Type B pancreatic cell (in vitro differentiated cells): ENCODE measurements around the gene TNS3. TPM values are rescaled to one million over a fixed set of nuclear protein-coding genes. Genes with fewer than 3 reads are reported as not detected.

ENCODE experiments used
- DNase-seq: peaks from one replicate; pipeline ENCODE4 v3.0.0; 2021; ENCODE audit warnings: mixed read lengths; ENCODE audit not compliant: unreplicated experiment; ENCODE audit errors: extremely low spot score
- H3K27ac Mint-ChIP-seq: 2 replicates; pipeline ENCODE4 v1.8.0; 2021; ENCODE audit warnings: mild to moderate bottlenecking, mixed read lengths
- H3K27me3 Mint-ChIP-seq: 2 replicates; pipeline ENCODE4 v1.8.0; 2021; ENCODE audit warnings: mixed read lengths
- H3K36me3 Mint-ChIP-seq: 2 replicates; pipeline ENCODE4 v1.8.0; 2021; ENCODE audit warnings: mixed read lengths
- H3K4me1 Mint-ChIP-seq: one replicate; pipeline ENCODE4 v1.8.0; 2021; ENCODE audit warnings: mixed read lengths; ENCODE audit not compliant: unreplicated experiment
- H3K4me3 Mint-ChIP-seq: 2 replicates; pipeline ENCODE4 v1.8.0; 2021; ENCODE audit warnings: mild to moderate bottlenecking, mixed read lengths
- H3K9me3 Mint-ChIP-seq: 2 replicates; pipeline ENCODE4 v1.8.0; 2021; ENCODE audit warnings: mixed read lengths
- CTCF ChIP-seq: fragments of 200-600 bp; sonication (generic); conservative IDR thresholded peaks from 2 replicates; pipeline ENCODE4 v1.5.0; 2021; ENCODE audit warnings: antibody characterized with exemption, mild to moderate bottlenecking
- total RNA-seq: library from RNA; stranded (reverse); gene quantifications from 2 replicates; pipeline ENCODE4 v1.2.1, GENCODE V29; 2021; ENCODE audit warnings: low replicate concordance

The TNS3 gene
- total RNA-seq, 1 donor from 2014 or later = 138 TPM

DNA sequence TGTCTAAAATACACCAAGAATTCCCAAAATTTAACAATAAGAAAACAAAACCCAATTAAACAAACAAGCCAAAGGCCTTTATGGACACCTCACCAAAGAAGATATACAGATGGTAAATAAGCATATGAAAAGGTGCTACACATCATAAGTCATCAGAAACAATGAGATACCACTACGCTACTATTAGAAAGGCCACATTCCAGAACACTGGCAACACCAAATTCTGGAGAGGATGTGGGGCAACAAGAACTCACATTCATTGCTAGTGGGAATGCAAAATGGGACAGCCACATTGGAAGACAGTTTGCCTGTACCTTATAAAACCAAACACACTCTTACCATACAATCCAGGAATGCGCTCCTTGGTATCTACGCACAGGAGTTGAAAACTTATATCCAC lies 291.4 kb downstream of the TNS3 start:
- no peak overlapping the region for H3K27ac Mint-ChIP-seq
- H3K4me1 Mint-ChIP-seq = peaks cover 3% of the 10 kb centered on the region
- H3K36me3 Mint-ChIP-seq = peaks cover 69% of the 10 kb centered on the region

DNA sequence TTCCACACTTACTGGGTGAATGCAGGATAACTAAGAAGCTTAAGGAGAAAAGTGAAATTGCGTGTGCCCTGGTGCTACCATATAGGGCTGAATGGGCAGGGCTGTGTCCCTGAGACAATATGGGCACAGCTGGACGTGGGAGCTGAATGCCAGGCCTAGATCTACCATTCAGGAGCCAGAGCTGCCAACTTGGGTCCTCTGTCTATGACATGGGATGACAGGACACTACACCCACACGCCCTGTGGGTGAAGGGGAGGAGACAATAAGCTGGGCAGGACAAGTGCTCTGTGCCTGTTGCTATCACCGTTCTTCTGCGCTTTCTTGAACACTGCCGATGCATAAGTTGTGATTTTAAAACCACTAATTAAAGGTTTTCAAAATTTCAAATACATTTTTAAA lies 293.9 kb downstream of the TNS3 start:
- Mint-ChIP-seq H3K36me3 (peaks cover 63% of the 10 kb centered on the region), H3K9me3 (no peaks in the 10 kb centered on the region), H3K4me1 (no peaks in the 10 kb centered on the region), H3K27me3 (no peaks in the 10 kb centered on the region), H3K4me3 (no peak overlapping the region), H3K27ac (no peak overlapping the region)
- no peak for DNase-seq
- TF ChIP-seq CTCF = no peak

More for the DNA sequence above, 291.4 kb downstream of the TNS3 start:
- no peak for TF ChIP-seq CTCF
- no peak overlapping the region for H3K4me3 Mint-ChIP-seq
- no peaks in the 10 kb centered on the region for H3K9me3 Mint-ChIP-seq
- no peaks in the 10 kb centered on the region for H3K27me3 Mint-ChIP-seq
- DNase-seq = no peak

DNA sequence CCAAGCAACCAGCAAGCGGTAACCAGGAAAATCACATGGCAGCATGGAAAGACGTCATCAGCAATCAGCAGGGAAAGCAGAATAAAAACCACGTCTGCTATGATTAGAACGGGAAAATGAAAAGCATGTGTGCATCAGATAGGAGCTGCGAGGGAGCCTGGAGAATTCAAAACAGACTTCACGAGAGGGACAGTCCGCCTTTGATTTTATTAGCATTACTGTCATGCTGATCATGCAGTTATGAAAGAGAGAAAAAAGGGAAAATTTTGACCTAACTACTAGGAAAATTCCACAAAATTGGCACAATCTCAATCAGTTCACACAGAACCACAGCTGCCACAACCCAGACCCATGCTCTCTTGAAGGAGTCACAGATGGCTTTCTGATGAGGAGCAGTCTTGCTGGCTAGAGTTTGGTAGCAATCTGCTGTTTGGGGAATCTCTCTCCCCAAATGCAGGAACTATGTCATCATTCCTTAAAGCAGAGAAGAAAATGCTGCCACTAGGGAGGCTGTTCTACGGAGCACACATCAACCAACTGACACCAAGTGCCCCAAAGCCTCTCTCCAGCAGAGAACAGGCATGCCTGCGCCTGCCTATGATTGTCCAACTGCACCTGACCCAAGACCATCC lies 295.9 kb downstream of the TNS3 start:
- Mint-ChIP-seq H3K4me1 (no peaks in the 10 kb centered on the region), H3K36me3 (peaks cover 65% of the 10 kb centered on the region), H3K27ac (no peak overlapping the region), H3K4me3 (no peak overlapping the region), H3K9me3 (no peaks in the 10 kb centered on the region), H3K27me3 (no peaks in the 10 kb centered on the region)
- TF ChIP-seq CTCF = no peak
- no peak for DNase-seq

GRCh38 chr7:47284691-47285635 lies 296.9 kb downstream of the TNS3 start:
- no peaks in the 10 kb centered on the region for H3K9me3 Mint-ChIP-seq
- H3K4me3 Mint-ChIP-seq = no peak overlapping the region
- peaks cover 61% of the 10 kb centered on the region for H3K36me3 Mint-ChIP-seq
- H3K27me3 Mint-ChIP-seq = no peaks in the 10 kb centered on the region
- no peak for TF ChIP-seq CTCF
- H3K4me1 Mint-ChIP-seq = peaks cover 4% of the 10 kb centered on the region
- DNase-seq = no peak
- H3K27ac Mint-ChIP-seq = no peak overlapping the region

DNA sequence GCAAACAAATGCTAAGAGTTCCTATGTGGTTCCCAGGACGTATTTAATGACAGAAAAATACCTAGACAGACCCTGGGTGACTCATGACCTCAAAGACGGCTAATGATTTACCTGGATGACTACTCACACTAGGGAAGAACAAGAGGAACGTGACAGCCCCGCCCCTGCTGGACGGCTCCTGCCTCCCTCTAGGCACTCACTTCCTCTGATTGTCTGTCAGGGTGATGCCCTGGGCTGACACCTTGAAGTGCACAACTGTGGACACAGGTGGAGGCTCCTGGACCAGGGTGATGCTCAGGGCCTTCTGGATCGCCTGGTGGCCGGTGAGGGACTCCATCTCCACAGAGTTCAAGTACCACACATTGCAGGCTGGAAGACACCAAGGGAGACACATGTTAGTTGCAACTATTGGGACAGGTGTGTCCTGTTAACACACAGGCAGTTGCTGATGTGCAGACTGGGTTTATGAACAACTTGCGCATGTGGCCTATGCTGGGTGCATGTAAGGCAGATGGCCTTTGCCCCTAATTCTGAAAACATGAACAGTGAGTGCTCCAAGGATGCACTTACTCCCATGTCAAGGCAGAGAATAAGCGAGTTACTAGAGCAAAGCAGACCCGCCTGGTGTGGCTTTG lies 298.3 kb downstream of the TNS3 start:
- Mint-ChIP-seq H3K27me3 (no peaks in the 10 kb centered on the region), H3K27ac (no peak overlapping the region), H3K4me1 (peaks cover 4% of the 10 kb centered on the region), H3K36me3 (peaks cover 60% of the 10 kb centered on the region), H3K4me3 (no peak overlapping the region), H3K9me3 (no peaks in the 10 kb centered on the region)
- DNase-seq = no peak
- no peak for TF ChIP-seq CTCF
